GM19239 (cell line): ENCODE measurements around the gene SLC10A1.

Source experiments
- DNase-seq: peaks from one replicate; pipeline ENCODE4 v3.0.0; 2011; ENCODE audit warnings: low spot score; ENCODE audit not compliant: insufficient read length
- FAIRE-seq: peaks from 2 replicates; lab custom pipeline; 2011; peaks lifted over from hg19 to GRCh38; lab: Jason Lieb, UNC

The SLC10A1 gene

GRCh38 chr14:69811227-69811867 lies 14.3 kb upstream of the SLC10A1 start:
- FAIRE-seq: no peak
- DNase-seq: no peak

- FAIRE-seq (no peak), DNase-seq (no peak)
Observed at GRCh38 chr14:69808919-69809808, 12.1 kb upstream of the SLC10A1 start.

- no peak for FAIRE-seq
- DNase-seq: no peak
Observed at GRCh38 chr14:69807192-69807591, 10.2 kb upstream of the SLC10A1 start.

GRCh38 chr14:69804902-69805301 lies 7.9 kb upstream of the SLC10A1 start:
- DNase-seq: no peak
- no peak for FAIRE-seq

- DNase-seq (no peak), FAIRE-seq (no peak)
Observed at GRCh38 chr14:69803753-69804152, 6.7 kb upstream of the SLC10A1 start.

- FAIRE-seq (no peak), DNase-seq (no peak)
Observed at GRCh38 chr14:69798339-69798735, 1.3 kb upstream of the SLC10A1 start.

- FAIRE-seq (no peak), DNase-seq (no peak)
Observed at GRCh38 chr14:69797573-69798338, 715 bp upstream of the SLC10A1 start.

- FAIRE-seq (no peak), DNase-seq (no peak)
Observed at GRCh38 chr14:69795691-69796090, 1.4 kb downstream of the SLC10A1 start.

- DNase-seq (no peak), FAIRE-seq (no peak)
Observed at GRCh38 chr14:69794791-69795190, 2.2 kb downstream of the SLC10A1 start.

- no peak for DNase-seq
- FAIRE-seq: no peak
Observed at GRCh38 chr14:69792887-69793421, 4.1 kb downstream of the SLC10A1 start.

- FAIRE-seq: no peak
Observed at GRCh38 chr14:69789118-69789640, 7.9 kb downstream of the SLC10A1 start.

GRCh38 chr14:69786603-69787002 lies 10.4 kb downstream of the SLC10A1 start:
- FAIRE-seq: no peak
- DNase-seq: no peak

More at GRCh38 chr14:69789118-69789640, 7.9 kb downstream of the SLC10A1 start:
- DNase-seq: no peak

GRCh38 chr14:69784942-69785341 lies 12.1 kb downstream of the SLC10A1 start:
- no peak for FAIRE-seq
- no peak for DNase-seq

GRCh38 chr14:69780952-69781351 lies 16.1 kb downstream of the SLC10A1 start:
- no peak for DNase-seq
- no peak for FAIRE-seq

- FAIRE-seq (no peak), DNase-seq (no peak)
Observed at GRCh38 chr14:69780092-69780491, 16.9 kb downstream of the SLC10A1 start.

GRCh38 chr14:69779088-69779487 lies 18.0 kb downstream of the SLC10A1 start:
- DNase-seq (no peak), FAIRE-seq (no peak)

GRCh38 chr14:69776875-69777453 lies 20.1 kb downstream of the SLC10A1 start:
- no peak for FAIRE-seq
- DNase-seq: no peak

GRCh38 chr14:69775012-69775411 lies 22.0 kb downstream of the SLC10A1 start:
- FAIRE-seq (no peak), DNase-seq (no peak)

GRCh38 chr14:69773571-69774276 lies 23.3 kb downstream of the SLC10A1 start:
- FAIRE-seq: no peak
- DNase-seq: no peak
